Endothelial cell of umbilical vein (primary cell): Measurements from ENCODE around the gene KCTD18.

Experiments
- POLR2A ChIP-seq: IDR thresholded peaks from 2 replicates; pipeline ENCODE4 v1.6.1; 2012; ENCODE audit warnings: low read depth, mild to moderate bottlenecking, control low read depth, low read length
- TF ChIP-seq, protein P1 (sequence below), 2 donors: IDR thresholded peaks; 1 replicate in 1 of 2; 2 replicates in 1 of 2; pipeline ENCODE4 v1.5.1; 2011; ENCODE audit warnings: low read length in 2 of 2, mild to moderate bottlenecking in 2 of 2, moderate library complexity in 2 of 2, control low read depth in 1 of 2, inconsistent platforms in 1 of 2, low read depth in 1 of 2; ENCODE audit not compliant: insufficient read depth in 1 of 2; ENCODE audit errors: extremely low read depth in 1 of 2

DNA sequence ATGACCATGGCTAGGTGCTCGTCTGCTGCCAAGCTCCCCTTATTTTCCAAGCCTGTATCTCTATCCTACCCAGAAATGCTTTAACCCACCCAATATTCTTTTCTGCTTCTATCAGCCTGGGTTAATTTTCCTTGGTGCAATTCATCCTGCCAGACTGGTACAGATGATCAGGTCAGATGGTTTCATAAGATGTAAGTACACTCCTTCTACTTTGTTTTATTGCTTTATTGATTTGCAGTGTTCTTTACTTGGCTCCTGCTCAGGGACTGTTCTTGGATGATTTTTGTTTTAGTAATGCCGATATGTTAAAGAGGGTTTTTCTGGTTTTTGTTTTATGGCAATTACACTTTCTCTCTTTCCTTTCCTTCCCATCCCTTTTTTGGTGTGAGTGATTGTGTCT, 13.7 kb upstream of the KCTD18 start:
- TF ChIP-seq, protein P1, sequence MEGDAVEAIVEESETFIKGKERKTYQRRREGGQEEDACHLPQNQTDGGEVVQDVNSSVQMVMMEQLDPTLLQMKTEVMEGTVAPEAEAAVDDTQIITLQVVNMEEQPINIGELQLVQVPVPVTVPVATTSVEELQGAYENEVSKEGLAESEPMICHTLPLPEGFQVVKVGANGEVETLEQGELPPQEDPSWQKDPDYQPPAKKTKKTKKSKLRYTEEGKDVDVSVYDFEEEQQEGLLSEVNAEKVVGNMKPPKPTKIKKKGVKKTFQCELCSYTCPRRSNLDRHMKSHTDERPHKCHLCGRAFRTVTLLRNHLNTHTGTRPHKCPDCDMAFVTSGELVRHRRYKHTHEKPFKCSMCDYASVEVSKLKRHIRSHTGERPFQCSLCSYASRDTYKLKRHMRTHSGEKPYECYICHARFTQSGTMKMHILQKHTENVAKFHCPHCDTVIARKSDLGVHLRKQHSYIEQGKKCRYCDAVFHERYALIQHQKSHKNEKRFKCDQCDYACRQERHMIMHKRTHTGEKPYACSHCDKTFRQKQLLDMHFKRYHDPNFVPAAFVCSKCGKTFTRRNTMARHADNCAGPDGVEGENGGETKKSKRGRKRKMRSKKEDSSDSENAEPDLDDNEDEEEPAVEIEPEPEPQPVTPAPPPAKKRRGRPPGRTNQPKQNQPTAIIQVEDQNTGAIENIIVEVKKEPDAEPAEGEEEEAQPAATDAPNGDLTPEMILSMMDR (IDR thresholded peaks at IDR 0.05; ENCODE audit: extremely low read depth in 1 of 2, insufficient read depth in 1 of 2, low read depth in 1 of 2, low read length in 2 of 2) = no peak
- TF ChIP-seq POLR2A = no peak
